Retinal pigment epithelial cell (primary cell): ENCODE data around the gene RNF212.

Experiments
- DNase-seq: peaks from one replicate; pipeline ENCODE4 v3.0.0-alpha.2; 2010; ENCODE audit warnings: low read depth
- H3K4me3 ChIP-seq: 2 replicates; pipeline ENCODE4 v1.5.1; 2011; ENCODE audit warnings: mild to moderate bottlenecking, low read length, control low read depth, moderate library complexity
- CTCF ChIP-seq: conservative IDR thresholded peaks from 2 replicates; pipeline ENCODE4 v1.5.1; 2011; ENCODE audit warnings: low read depth, low read length, control low read depth, inconsistent platforms

RNF212 gene

GRCh38 chr4:1077711-1078477 is 35.5 kb downstream of the RNF212 start:
- no peak overlapping the region for H3K4me3 ChIP-seq
- no peak for DNase-seq
- TF ChIP-seq CTCF = no peak

- DNase-seq = peak; percentile 59
- no peak overlapping the region for H3K4me3 ChIP-seq
These were observed 37.3 kb downstream of the RNF212 start for GRCh38 chr4:1075809-1076699.

GRCh38 chr4:1075225-1075624 is 38.1 kb downstream of the RNF212 start:
- TF ChIP-seq CTCF = no peak
- no peak for DNase-seq

More at GRCh38 chr4:1075809-1076699, 37.3 kb downstream of the RNF212 start:
- no peak for TF ChIP-seq CTCF

GRCh38 chr4:1074077-1074476 is 39.3 kb downstream of the RNF212 start:
- H3K4me3 ChIP-seq = no peak overlapping the region
- no peak for TF ChIP-seq CTCF
- DNase-seq = no peak

More at GRCh38 chr4:1075225-1075624, 38.1 kb downstream of the RNF212 start:
- H3K4me3 ChIP-seq = no peak overlapping the region

- DNase-seq = no peak
- peak; percentile 84 for TF ChIP-seq CTCF
- no peak overlapping the region for H3K4me3 ChIP-seq
These were observed 40.4 kb downstream of the RNF212 start for GRCh38 chr4:1072830-1073446.

- DNase-seq = no peak
- H3K4me3 ChIP-seq = no peak overlapping the region
- TF ChIP-seq CTCF = no peak
These were observed 44.0 kb downstream of the RNF212 start for GRCh38 chr4:1069394-1069793.
